Choroid plexus epithelial cell (primary cell): ENCODE results near the gene NOXO1.

ENCODE experiments used
- DNase-seq: peaks from one replicate; pipeline ENCODE4 v3.0.0-alpha.2; 2010; ENCODE audit warnings: low read depth
- H3K4me3 ChIP-seq: 2 replicates; pipeline ENCODE4 v1.5.1; 2011; ENCODE audit warnings: low read depth, mild to moderate bottlenecking, control low read depth, low read length, moderate library complexity
- TF ChIP-seq, protein P1 (sequence below): conservative IDR thresholded peaks from 2 replicates; pipeline ENCODE4 v1.5.1; 2011; ENCODE audit warnings: low read depth, mild to moderate bottlenecking, control low read depth, inconsistent platforms, low read length, moderate library complexity

The NOXO1 gene

DNA sequence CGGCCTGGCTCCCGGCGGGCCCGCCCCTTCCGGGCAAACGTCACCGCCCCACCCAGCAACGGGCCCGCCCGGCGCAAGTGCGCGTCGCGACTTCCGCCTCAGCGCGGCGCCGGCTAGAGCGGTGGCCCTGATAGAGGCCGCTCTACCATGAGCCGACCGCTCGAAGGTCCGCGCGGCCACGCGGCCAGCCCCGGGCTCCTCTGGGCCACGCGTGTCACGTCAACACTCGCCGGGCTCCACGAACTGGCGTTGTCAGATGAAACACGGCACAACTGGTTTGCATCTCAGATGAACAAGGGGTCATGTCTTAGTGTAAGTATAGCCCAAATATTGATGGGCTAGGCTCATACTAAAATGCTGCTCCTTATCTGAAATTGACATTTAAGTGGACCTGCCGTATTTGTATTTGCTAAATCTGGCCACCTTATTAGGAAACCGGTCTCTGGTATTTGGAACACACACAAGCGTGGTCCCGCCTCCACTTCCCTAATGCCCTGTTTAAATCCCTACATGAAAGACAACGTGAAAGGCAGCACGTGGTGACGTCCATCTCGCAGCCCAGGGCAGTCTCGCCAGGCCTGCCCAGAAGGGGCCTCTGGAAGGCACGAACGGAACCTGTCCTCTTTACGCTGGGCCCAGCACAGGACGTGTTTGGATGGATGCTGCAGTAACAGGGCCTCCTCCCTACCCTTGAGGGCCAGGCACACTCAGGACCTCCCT, 28.7 kb upstream of the NOXO1 start, which contains the start of gene ZNF598:
Gene ZNF598 (minus strand): TSS at position 31 of the 720 bp plus-strand sequence.
- peak within 1 kb of the TSS; percentile 82 for H3K4me3 ChIP-seq
- DNase-seq = peak; percentile 85
- TF ChIP-seq, protein P1, sequence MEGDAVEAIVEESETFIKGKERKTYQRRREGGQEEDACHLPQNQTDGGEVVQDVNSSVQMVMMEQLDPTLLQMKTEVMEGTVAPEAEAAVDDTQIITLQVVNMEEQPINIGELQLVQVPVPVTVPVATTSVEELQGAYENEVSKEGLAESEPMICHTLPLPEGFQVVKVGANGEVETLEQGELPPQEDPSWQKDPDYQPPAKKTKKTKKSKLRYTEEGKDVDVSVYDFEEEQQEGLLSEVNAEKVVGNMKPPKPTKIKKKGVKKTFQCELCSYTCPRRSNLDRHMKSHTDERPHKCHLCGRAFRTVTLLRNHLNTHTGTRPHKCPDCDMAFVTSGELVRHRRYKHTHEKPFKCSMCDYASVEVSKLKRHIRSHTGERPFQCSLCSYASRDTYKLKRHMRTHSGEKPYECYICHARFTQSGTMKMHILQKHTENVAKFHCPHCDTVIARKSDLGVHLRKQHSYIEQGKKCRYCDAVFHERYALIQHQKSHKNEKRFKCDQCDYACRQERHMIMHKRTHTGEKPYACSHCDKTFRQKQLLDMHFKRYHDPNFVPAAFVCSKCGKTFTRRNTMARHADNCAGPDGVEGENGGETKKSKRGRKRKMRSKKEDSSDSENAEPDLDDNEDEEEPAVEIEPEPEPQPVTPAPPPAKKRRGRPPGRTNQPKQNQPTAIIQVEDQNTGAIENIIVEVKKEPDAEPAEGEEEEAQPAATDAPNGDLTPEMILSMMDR = no peak

DNA sequence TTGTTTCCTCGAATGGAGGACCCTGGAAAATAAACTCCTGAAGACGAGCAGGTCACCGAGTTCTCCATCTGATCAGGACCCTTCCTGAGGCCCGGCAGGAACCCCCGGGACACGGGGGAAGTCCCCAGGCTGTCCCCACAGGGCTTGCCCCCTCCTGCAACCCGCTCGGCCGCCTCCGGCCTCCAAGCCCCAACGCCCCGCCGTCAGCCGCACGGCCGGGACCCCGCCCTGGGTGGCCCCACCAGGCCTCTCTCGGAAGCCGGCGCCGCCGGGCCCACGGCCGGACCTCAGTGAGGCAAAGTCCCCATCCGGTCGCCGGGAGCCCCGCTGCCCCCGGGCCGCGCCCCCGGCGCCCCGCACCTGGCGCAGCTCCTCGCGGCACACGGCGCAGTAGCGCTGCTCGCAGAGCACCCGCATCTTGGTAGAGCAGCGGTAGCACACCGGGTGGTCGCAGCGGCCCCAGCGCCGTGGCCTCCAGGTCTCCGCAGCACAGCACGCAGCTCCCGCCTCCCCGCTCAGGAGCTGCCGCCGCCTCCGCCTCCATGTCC, 28.0 kb upstream of the NOXO1 start:
- TF ChIP-seq, protein P1 = no peak
- H3K4me3 ChIP-seq = peak overlapping the region; percentile 72
- no peak for DNase-seq

DNA sequence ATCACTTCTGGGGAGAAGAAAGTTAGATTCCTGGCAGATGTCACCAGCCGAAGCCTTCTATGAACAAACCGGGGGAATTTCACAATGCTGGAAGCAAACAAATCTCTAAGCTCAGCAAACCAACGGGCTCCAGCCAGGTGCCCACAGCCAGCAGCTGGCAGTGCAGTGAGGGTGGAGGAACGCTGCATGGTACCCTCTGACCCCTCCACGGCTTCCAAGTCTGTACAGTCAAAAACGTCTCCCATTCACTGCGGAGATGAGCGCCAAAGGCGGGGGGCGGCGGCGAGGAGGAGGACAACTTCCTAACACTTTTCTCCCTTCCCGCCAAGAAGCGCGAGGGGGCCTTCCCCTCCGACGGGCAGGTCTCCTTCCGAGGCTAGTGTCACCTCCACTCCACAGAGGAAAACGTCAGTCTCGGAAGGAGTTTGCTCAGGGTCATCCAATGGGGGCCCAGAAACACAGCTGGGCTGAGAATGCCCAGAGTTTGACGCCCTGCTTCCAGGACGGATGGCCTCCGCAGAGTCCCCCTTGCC, 27.4 kb upstream of the NOXO1 start:
- peak; percentile 57 for DNase-seq
- TF ChIP-seq, protein P1 = no peak
- H3K4me3 ChIP-seq = peak overlapping the region; percentile 72

DNA sequence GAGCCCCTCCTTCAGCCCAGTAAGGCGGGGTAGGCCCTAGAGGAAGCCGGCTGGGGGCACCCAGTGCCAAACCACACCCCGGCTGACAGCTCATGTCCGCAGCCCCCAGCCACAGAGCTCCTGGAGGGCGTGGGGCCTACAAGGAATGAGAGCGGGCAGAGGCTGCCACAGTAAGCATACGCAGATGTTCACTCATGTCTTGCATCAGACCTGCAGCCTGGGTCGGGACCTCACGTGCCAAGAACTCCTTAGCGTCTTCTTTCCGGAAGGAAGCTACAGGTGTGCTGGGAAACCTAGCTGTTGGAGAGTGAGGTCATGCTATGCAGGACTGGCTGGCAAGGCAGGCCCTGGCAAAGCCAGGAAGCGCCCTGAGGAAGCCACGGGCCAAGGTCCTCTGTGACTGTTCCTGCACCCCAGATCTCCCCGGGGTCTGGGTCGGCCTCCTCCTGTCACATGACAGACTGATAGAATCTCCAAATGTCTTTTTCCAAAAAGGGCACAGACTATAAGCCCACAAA, 26.8 kb upstream of the NOXO1 start:
- peak; percentile 35 for DNase-seq
- peak overlapping the region; percentile 72 for H3K4me3 ChIP-seq
- TF ChIP-seq, protein P1 = no peak

DNA sequence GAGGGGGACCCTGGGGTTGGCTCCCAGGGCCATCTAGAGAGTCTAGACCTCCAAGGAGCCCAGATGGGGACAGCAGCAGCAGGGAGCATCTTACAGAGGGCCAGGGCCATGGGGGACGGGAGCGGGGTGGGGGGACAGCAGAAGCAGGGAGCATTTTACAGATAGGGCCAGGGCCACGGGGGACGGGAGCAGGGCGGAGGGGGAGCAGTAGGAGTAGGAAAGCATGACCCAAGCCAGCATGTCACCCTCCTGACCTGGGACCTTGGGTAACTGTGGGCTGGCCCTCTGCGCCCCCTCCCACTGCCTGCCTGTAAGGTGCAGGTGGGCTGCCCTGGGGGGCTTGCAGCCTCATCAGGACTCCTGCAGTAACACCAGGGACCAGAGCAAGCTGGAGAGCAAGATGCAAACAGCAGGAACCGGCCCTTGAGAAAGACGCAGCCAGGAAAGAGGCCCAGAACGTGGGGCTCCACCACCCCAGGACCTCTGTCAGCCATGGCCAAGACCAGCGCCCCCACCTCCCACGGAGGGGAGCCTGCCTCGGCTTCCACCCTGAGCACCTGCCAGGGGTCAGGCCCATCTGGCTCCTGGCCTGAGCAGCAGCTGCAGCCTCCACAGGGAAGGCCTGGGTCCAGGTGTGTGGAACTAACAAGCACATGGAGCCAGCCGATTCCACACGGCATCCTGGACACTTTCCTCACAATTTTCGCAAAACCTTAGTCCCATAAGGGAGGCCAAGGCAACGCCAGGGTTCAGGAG, 26.0 kb upstream of the NOXO1 start:
- DNase-seq = no peak
- peak overlapping the region; percentile 17 for H3K4me3 ChIP-seq
- TF ChIP-seq, protein P1 = no peak

DNA sequence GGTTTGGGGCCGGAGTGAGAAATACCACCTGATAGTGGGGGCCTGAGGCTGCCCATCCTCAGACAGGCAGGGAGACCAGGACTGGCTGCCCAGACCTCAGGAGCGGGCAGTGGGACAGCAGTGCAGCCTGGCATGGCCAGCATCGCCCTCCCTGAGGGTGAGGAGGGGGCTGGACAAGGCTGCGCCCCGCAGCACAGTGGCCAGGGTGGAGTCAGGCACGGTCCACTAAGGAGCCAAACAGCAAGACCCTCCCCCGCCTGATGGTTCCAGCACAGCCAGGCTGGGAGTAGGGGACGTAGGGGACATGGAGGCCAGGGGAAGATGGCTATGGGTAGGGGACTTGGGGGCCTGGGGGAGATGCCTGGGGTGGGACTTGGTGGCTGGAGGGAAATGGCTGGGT, 25.0 kb upstream of the NOXO1 start:
- TF ChIP-seq, protein P1 = no peak
- no peak for DNase-seq
- no peak overlapping the region for H3K4me3 ChIP-seq
